Cerebellar nuclear complex (tissue), 1 donor: ENCODE measurements around the gene OSCAR.
A peak's percentile ranks its signal among the peaks of the same experiment; 100 is the strongest.
"Not testable (repeated sequence)": the region's sequence is repeated elsewhere in the genome, so short reads cannot be mapped to it uniquely, and the experiment has no call there.

Source experiments
- DNase-seq, 2 experiments: peaks; one replicate each; lab custom pipeline; 2025; lab: John Stamatoyannopoulos, UW

The OSCAR gene

GRCh38 chr19:54125713-54126112, 25.1 kb upstream of the OSCAR start:
- DNase-seq = no peak

GRCh38 chr19:54124393-54124792, 23.8 kb upstream of the OSCAR start:
- DNase-seq = no peak

GRCh38 chr19:54123682-54124081, 23.1 kb upstream of the OSCAR start:
- no peak for DNase-seq

- DNase-seq = no peak
Observed at GRCh38 chr19:54121259-54121658, 20.7 kb upstream of the OSCAR start.

GRCh38 chr19:54115109-54116063, 14.8 kb upstream of the OSCAR start, which contains the start of the genes PRPF31 and TFPT:
Gene PRPF31 (plus strand): TSS chr19:54115754. CDS start chr19:54118279, 2,525 bp downstream.
Gene TFPT (minus strand): TSS chr19:54115657. CDS start chr19:54115269, 388 bp downstream.
- peak; percentile 43 to 92 for DNase-seq

- DNase-seq = no peak
Observed at GRCh38 chr19:54114340-54115108, 13.9 kb upstream of the OSCAR start.

- no peak for DNase-seq
Observed at GRCh38 chr19:54109651-54110050, 9.0 kb upstream of the OSCAR start.

- DNase-seq = no peak
Observed at GRCh38 chr19:54108496-54108895, 7.9 kb upstream of the OSCAR start.

GRCh38 chr19:54107876-54108490, 7.4 kb upstream of the OSCAR start:
- no peak for DNase-seq

GRCh38 chr19:54106716-54107115, 6.1 kb upstream of the OSCAR start:
- no peak for DNase-seq

- no peak for DNase-seq
Observed at GRCh38 chr19:54105796-54106195, 5.2 kb upstream of the OSCAR start.

- DNase-seq = no peak
Observed at GRCh38 chr19:54104998-54105715, 4.6 kb upstream of the OSCAR start.

- DNase-seq = peak; percentile 74 to 75
Observed at GRCh38 chr19:54102421-54103169, 2.0 kb upstream of the OSCAR start, which contains the start of gene NDUFA3. Gene NDUFA3 (plus strand): TSS chr19:54102855. CDS start chr19:54102879, 24 bp downstream.

- not testable (repeated sequence) for DNase-seq
Observed at GRCh38 chr19:54099903-54100255, 724 bp downstream of the OSCAR start.

- DNase-seq = no peak
Observed at GRCh38 chr19:54099190-54099902, 1.3 kb downstream of the OSCAR start.

- no peak for DNase-seq
Observed at GRCh38 chr19:54096617-54097106, 3.9 kb downstream of the OSCAR start.

GRCh38 chr19:54095859-54096616, 4.6 kb downstream of the OSCAR start:
- not testable (repeated sequence) for DNase-seq

GRCh38 chr19:54095136-54095858, 5.3 kb downstream of the OSCAR start:
- DNase-seq = no peak
